Amniotic epithelial cell (primary cell): ENCODE results near the gene GRM8.
"Not testable (repeated sequence)": the region's sequence is repeated elsewhere in the genome, so short reads cannot be mapped to it uniquely, and the experiment has no call there.

Experiments
- DNase-seq: peaks from one replicate; pipeline ENCODE4 v3.0.0-alpha.2; 2010; ENCODE audit warnings: low read depth

Gene GRM8

GRCh38 chr7:126908564-126908963 is 344.2 kb downstream of the GRM8 start:
- DNase-seq, result not testable (repeated sequence)

GRCh38 chr7:126907657-126908056 is 345.1 kb downstream of the GRM8 start:
- DNase-seq, result not testable (repeated sequence)

GRCh38 chr7:126905255-126905654 is 347.5 kb downstream of the GRM8 start:
- not testable (repeated sequence) for DNase-seq

- not testable (repeated sequence) for DNase-seq
Observed at GRCh38 chr7:126901041-126901765, 351.5 kb downstream of the GRM8 start.

- not testable (repeated sequence) for DNase-seq
Observed at GRCh38 chr7:126887980-126888379, 364.8 kb downstream of the GRM8 start.

- DNase-seq, result not testable (repeated sequence)
Observed at GRCh38 chr7:126887560-126887959, 365.2 kb downstream of the GRM8 start.

GRCh38 chr7:126882730-126883129 is 370.0 kb downstream of the GRM8 start:
- not testable (repeated sequence) for DNase-seq

GRCh38 chr7:126881908-126882307 is 370.8 kb downstream of the GRM8 start:
- not testable (repeated sequence) for DNase-seq

- DNase-seq, result no peak
Observed at GRCh38 chr7:126881315-126881714, 371.4 kb downstream of the GRM8 start.

GRCh38 chr7:126876536-126876935 is 376.2 kb downstream of the GRM8 start:
- DNase-seq, result not testable (repeated sequence)

- no peak for DNase-seq
Observed at GRCh38 chr7:126856691-126857291, 395.9 kb downstream of the GRM8 start.

GRCh38 chr7:126845331-126845730 is 407.4 kb downstream of the GRM8 start:
- DNase-seq, result no peak

- DNase-seq, result no peak
Observed at GRCh38 chr7:126843883-126844282, 408.9 kb downstream of the GRM8 start.

- no peak for DNase-seq
Observed at GRCh38 chr7:126843336-126843735, 409.4 kb downstream of the GRM8 start.

- no peak for DNase-seq
Observed at GRCh38 chr7:126842451-126842850, 410.3 kb downstream of the GRM8 start.

- no peak for DNase-seq
Observed at GRCh38 chr7:126840869-126841268, 411.9 kb downstream of the GRM8 start.

- DNase-seq, result no peak
Observed at GRCh38 chr7:126839624-126840023, 413.1 kb downstream of the GRM8 start.

GRCh38 chr7:126838194-126838593 is 414.5 kb downstream of the GRM8 start:
- DNase-seq, result no peak

- DNase-seq, result not testable (repeated sequence)
Observed at GRCh38 chr7:126831241-126831640, 421.5 kb downstream of the GRM8 start.

GRCh38 chr7:126820925-126821324 is 431.8 kb downstream of the GRM8 start:
- no peak for DNase-seq

- no peak for DNase-seq
Observed at GRCh38 chr7:126819197-126819484, 433.6 kb downstream of the GRM8 start.

- DNase-seq, result no peak
Observed at GRCh38 chr7:126818393-126819196, 434.1 kb downstream of the GRM8 start.

GRCh38 chr7:126809188-126809587 is 443.6 kb downstream of the GRM8 start:
- DNase-seq, result no peak
